Posterior cingulate gyrus (tissue), 11 donors: Measurements from ENCODE around the gene ARHGAP26.
"Not testable (repeated sequence)": the region's sequence is repeated elsewhere in the genome, so short reads cannot be mapped to it uniquely, and the experiment has no call there.

Experiments
- DNase-seq, 10 donors: peaks; one replicate each; pipeline versions ENCODE4 v3.0.0 to v3.0.0-alpha.2; 2020 to 2021; ENCODE audit warnings: mixed read lengths in 3 of 10
- intact Hi-C: fragments of 100-400 bp; cut with DNase I; formaldehyde crosslinking; loops from one replicate; pipeline ENCODE4 v1.15.1; 2023

ARHGAP26 gene

GRCh38 chr5:143065185-143065965, 295.2 kb downstream of the ARHGAP26 start:
- DNase-seq, result peak in 2 of 10 donors; percentile 50 to 76
- intact Hi-C loops, result no loop called here

- DNase-seq, result no peak
- intact Hi-C loops, result no loop called here
These were observed 295.9 kb downstream of the ARHGAP26 start for GRCh38 chr5:143065996-143066522.

- intact Hi-C loops, result no loop called here
- DNase-seq, result no peak
These were observed 296.5 kb downstream of the ARHGAP26 start for GRCh38 chr5:143066556-143067281.

GRCh38 chr5:143068712-143069111, 298.5 kb downstream of the ARHGAP26 start:
- no peak for DNase-seq
- intact Hi-C loops, result no loop called here

- intact Hi-C loops, result no loop called here
- no peak for DNase-seq
These were observed 301.8 kb downstream of the ARHGAP26 start for GRCh38 chr5:143071927-143072326.

- intact Hi-C loops, result no loop called here
- DNase-seq, result no peak
These were observed 302.6 kb downstream of the ARHGAP26 start for GRCh38 chr5:143072734-143073133.

GRCh38 chr5:143073766-143074165, 303.6 kb downstream of the ARHGAP26 start:
- no peak for DNase-seq
- intact Hi-C loops, result no loop called here

GRCh38 chr5:143074414-143074996, 304.3 kb downstream of the ARHGAP26 start:
- intact Hi-C loops, result no loop called here
- DNase-seq, result no peak

- intact Hi-C loops, result no loop called here
These were observed 306.2 kb downstream of the ARHGAP26 start for GRCh38 chr5:143076377-143076776.

GRCh38 chr5:143077453-143078103, 307.4 kb downstream of the ARHGAP26 start:
- no peak for DNase-seq
- intact Hi-C loops, result no loop called here

More at GRCh38 chr5:143076377-143076776, 306.2 kb downstream of the ARHGAP26 start:
- no peak for DNase-seq

GRCh38 chr5:143078313-143078712, 308.1 kb downstream of the ARHGAP26 start:
- intact Hi-C loops, result no loop called here
- no peak for DNase-seq

- intact Hi-C loops, result no loop called here
These were observed 308.8 kb downstream of the ARHGAP26 start for GRCh38 chr5:143078971-143079370.

GRCh38 chr5:143080407-143080806, 310.2 kb downstream of the ARHGAP26 start:
- no peak for DNase-seq
- intact Hi-C loops, result no loop called here

More at GRCh38 chr5:143078971-143079370, 308.8 kb downstream of the ARHGAP26 start:
- no peak for DNase-seq

- intact Hi-C loops, result no loop called here
- no peak for DNase-seq
These were observed 310.8 kb downstream of the ARHGAP26 start for GRCh38 chr5:143080982-143081381.

- intact Hi-C loops, result no loop called here
- no peak for DNase-seq
These were observed 312.8 kb downstream of the ARHGAP26 start for GRCh38 chr5:143083006-143083405.

- peak in 1 of 10 donors; percentile 39 for DNase-seq
- intact Hi-C loops, result no loop called here
These were observed 314.2 kb downstream of the ARHGAP26 start for GRCh38 chr5:143084407-143084806.

- DNase-seq, result peak in 1 of 10 donors; percentile 54
- intact Hi-C loops, result no loop called here
These were observed 315.2 kb downstream of the ARHGAP26 start for GRCh38 chr5:143085319-143085917.

- DNase-seq, result no peak
- intact Hi-C loops, result no loop called here
These were observed 316.4 kb downstream of the ARHGAP26 start for GRCh38 chr5:143086546-143086907.

GRCh38 chr5:143086908-143087637, 316.9 kb downstream of the ARHGAP26 start:
- DNase-seq, result no peak
- intact Hi-C loops, result no loop called here

GRCh38 chr5:143088702-143089101, 318.5 kb downstream of the ARHGAP26 start:
- intact Hi-C loops, result not testable (repeated sequence)

More at GRCh38 chr5:143088702-143089101, 318.5 kb downstream of the ARHGAP26 start:
- DNase-seq, result not testable (repeated sequence)
